Measurements from ENCODE around the gene CYP26B1.

DNA sequence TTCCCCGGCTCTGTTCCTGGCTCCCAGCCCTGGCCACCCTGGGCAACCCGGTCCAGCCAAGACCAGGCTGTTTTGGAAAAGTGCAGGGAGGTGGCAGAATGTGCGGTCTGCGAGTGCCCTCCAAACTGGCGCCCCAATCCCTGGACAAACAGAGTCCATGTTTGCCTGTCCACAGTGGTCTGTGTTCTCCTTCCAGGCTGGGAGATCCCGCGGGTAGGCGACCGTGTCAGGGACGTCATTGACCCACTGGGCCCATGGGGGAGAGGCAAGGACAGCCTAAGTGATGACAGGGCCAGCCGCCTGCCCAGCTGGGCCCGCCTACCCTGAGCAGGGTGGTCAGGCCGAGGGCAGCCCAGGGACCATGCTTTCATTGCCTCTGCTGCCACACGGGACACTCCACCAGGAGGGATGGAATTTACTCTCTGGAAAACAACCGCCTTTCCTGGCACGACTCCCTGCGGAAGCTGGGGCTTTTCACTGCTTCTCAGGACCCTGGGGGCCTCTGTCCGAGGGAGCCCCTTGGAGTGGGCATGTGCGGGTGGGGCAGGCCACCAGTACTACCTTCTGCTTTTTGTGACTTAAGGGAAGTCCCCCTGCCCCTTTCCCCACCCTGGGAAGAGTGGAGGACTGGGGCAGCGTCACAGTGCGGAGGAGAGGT lies 20.1 kb downstream of the CYP26B1 start:
- no peak for TF ChIP-seq CTCF (conservative IDR thresholded peaks at IDR 0.05; ENCODE audit: low read length)
- no peak for TF ChIP-seq EZH2phosphoT487 (IDR thresholded peaks at IDR 0.05; ENCODE audit: borderline replicate concordance, low read depth, low read length)

Data from OCI-LY7 (cell line).